Activated B cell treated with CpG ODN at 0.5 μM for 24 hours (primary cell): Measurements from ENCODE around the gene LRP2BP. TPM values are rescaled to one million over a fixed set of nuclear protein-coding genes. Genes with fewer than 3 reads are reported as not detected.

ENCODE experiments used
- ATAC-seq: fragments of 200-7000 bp; cut with Tn5 transposase; one replicate; pipeline ENCODE4 v1.10.0; 2021; ENCODE audit warnings: low read depth, mild to moderate bottlenecking, moderate library complexity
- CTCF ChIA-PET: fragments of 350-600 bp; sonication (Branson Sonifier 250); formaldehyde crosslinking; loops from one replicate; lab custom pipeline; 2021; ENCODE audit warnings: antibody characterized with exemption; lab: Charles Lee
- POLR2A ChIA-PET: fragments of 350-600 bp; sonication (Branson Sonifier 250); formaldehyde crosslinking; loops from one replicate; lab custom pipeline; 2021; ENCODE audit warnings: antibody characterized with exemption; lab: Charles Lee
- DNase-seq: peaks from one replicate; pipeline ENCODE4 v3.0.0; 2022
- H3K27ac Mint-ChIP-seq: one replicate; pipeline ENCODE4 v1.8.0; 2020; ENCODE audit warnings: mixed read lengths
- H3K27me3 Mint-ChIP-seq: one replicate; pipeline ENCODE4 v1.8.0; 2021; ENCODE audit warnings: mixed read lengths
- H3K36me3 Mint-ChIP-seq: one replicate; pipeline ENCODE4 v1.8.0; 2021; ENCODE audit warnings: low read depth, mixed read lengths
- H3K4me1 Mint-ChIP-seq: one replicate; pipeline ENCODE4 v1.8.0; 2021; ENCODE audit warnings: mixed read lengths
- H3K4me3 Mint-ChIP-seq: one replicate; pipeline ENCODE4 v1.8.0; 2020; ENCODE audit warnings: mild to moderate bottlenecking, mixed read lengths
- H3K9me3 Mint-ChIP-seq: one replicate; pipeline ENCODE4 v1.8.0; 2020; ENCODE audit warnings: mixed read lengths
- intact Hi-C: fragments of 100-400 bp; cut with micrococcal nuclease; formaldehyde crosslinking; loops from one replicate; pipeline ENCODE4 v1.15.1; 2024
- total RNA-seq: library from RNA; stranded (reverse); gene quantifications from 2 replicates; pipeline ENCODE4 v1.2.3, GENCODE V29; 2022
- TF ChIP-seq, protein P1 (sequence below): fragments of 200-600 bp; IDR thresholded peaks from one replicate; pipeline ENCODE4 v1.8.0; 2022; ENCODE audit warnings: antibody characterized with exemption, mild to moderate bottlenecking

The LRP2BP gene
- total RNA-seq, 1 donor from 2014 or later = 0.75 TPM

DNA sequence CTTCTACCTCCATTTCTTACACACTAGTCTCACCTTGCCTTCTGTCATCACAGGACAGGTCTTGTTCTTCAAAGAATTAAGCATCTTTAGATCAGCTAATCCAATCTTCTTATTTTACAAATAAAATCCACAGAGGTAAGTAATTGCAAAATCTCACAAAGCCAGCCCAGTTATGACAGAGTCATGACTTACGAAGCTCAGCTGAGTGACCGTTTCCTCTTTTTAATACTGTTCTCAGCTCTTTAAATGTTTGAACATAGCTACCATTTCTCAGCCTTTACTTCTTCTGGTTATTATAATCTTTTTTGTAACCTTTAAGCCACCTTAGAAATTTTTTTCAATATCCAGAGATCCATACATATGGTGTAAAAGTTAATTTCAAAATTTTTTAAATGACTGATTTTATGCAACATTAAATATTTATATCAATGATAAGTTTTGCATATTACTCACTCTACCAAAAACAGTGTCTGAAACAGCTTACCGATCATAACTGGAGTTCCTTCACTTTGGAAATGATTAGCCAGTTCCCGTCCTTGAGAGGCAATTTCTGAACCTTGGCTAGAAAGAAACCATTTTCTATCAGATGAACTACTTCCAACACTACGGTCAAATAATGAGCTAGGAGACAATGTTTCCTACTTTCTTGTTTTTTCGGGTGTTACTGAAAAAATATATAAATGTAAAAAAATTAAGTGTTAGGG is 9.7 kb upstream of the LRP2BP start:
- Mint-ChIP-seq H3K9me3 (peaks cover 3% of the 10 kb centered on the region), H3K4me1 (peaks cover 12% of the 10 kb centered on the region), H3K4me3 (peak overlapping the region; percentile 6), H3K36me3 (peaks cover 55% of the 10 kb centered on the region), H3K27me3 (no peaks in the 10 kb centered on the region), H3K27ac (peak overlapping the region; percentile 80)
- no peak for DNase-seq
- peak; percentile 87 for ATAC-seq
- intact Hi-C loops = loop anchor here (1.0 to 2.0 kb wide), 2 partner anchors 9 to 19 kb away; partner anchors contain the start of genes ANKRD37 and UFSP2
- TF ChIP-seq, protein P1, sequence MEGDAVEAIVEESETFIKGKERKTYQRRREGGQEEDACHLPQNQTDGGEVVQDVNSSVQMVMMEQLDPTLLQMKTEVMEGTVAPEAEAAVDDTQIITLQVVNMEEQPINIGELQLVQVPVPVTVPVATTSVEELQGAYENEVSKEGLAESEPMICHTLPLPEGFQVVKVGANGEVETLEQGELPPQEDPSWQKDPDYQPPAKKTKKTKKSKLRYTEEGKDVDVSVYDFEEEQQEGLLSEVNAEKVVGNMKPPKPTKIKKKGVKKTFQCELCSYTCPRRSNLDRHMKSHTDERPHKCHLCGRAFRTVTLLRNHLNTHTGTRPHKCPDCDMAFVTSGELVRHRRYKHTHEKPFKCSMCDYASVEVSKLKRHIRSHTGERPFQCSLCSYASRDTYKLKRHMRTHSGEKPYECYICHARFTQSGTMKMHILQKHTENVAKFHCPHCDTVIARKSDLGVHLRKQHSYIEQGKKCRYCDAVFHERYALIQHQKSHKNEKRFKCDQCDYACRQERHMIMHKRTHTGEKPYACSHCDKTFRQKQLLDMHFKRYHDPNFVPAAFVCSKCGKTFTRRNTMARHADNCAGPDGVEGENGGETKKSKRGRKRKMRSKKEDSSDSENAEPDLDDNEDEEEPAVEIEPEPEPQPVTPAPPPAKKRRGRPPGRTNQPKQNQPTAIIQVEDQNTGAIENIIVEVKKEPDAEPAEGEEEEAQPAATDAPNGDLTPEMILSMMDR = no peak
- ChIA-PET CTCF (no interaction called here), POLR2A (interaction anchor here (0.5 to 2.9 kb wide), 5 partner anchors 10 to 64 kb away, joined by 3 to 44 read pairs (median 4); partner anchors contain the start of genes ANKRD37, LRP2BP and UFSP2)

- Mint-ChIP-seq H3K4me3 (no peak overlapping the region), H3K9me3 (no peaks in the 10 kb centered on the region), H3K4me1 (peaks cover 18% of the 10 kb centered on the region), H3K36me3 (peaks cover 61% of the 10 kb centered on the region), H3K27ac (no peak overlapping the region), H3K27me3 (no peaks in the 10 kb centered on the region)
- ATAC-seq (no peak), DNase-seq (no peak)
- intact Hi-C loops = loop anchor here (2.0 kb wide), 1 partner anchor 21 kb away; the partner anchor contains the start of gene UFSP2
- ChIA-PET CTCF (no interaction called here), POLR2A (interaction anchor here (0.7 to 2.9 kb wide), 2 partner anchors 9 to 202 kb away, joined by 3 to 44 read pairs; partner anchors contain the start of genes ANKRD37 and LRP2BP)
- TF ChIP-seq, protein P1 = no peak
Observed at GRCh38 chr4:185404031-185404430, 8.3 kb upstream of the LRP2BP start.

GRCh38 chr4:185399466-185399865 is 3.7 kb upstream of the LRP2BP start:
- peaks cover 48% of the 10 kb centered on the region for H3K36me3 Mint-ChIP-seq
- H3K4me1 Mint-ChIP-seq = peaks cover 42% of the 10 kb centered on the region
- ChIA-PET POLR2A (no interaction called here), CTCF (no interaction called here)
- DNase-seq (no peak), ATAC-seq (no peak)
- H3K9me3 Mint-ChIP-seq = no peaks in the 10 kb centered on the region
- TF ChIP-seq, protein P1 = no peak
- no peaks in the 10 kb centered on the region for H3K27me3 Mint-ChIP-seq
- intact Hi-C loops = loop anchor here (5.0 to 10.0 kb wide), 2 partner anchors 545 to 667 kb away; partner anchors contain the start of gene CENPU
- H3K4me3 Mint-ChIP-seq = no peak overlapping the region
- H3K27ac Mint-ChIP-seq = peak overlapping the region; percentile 70

- ChIA-PET POLR2A (interaction anchor here (0.6 to 4.7 kb wide), 4 partner anchors 21 to 500 kb away, joined by 3 to 46 read pairs (median 8); partner anchors contain the start of gene UFSP2), CTCF (no interaction called here)
- Mint-ChIP-seq H3K4me3 (peak overlapping the region; percentile 35), H3K27me3 (no peaks in the 10 kb centered on the region), H3K27ac (peak overlapping the region; percentile 70), H3K36me3 (peaks cover 43% of the 10 kb centered on the region), H3K4me1 (peaks cover 48% of the 10 kb centered on the region), H3K9me3 (no peaks in the 10 kb centered on the region)
- ATAC-seq = no peak
- TF ChIP-seq, protein P1 = no peak
- DNase-seq = no peak
- intact Hi-C loops = loop anchor here (5.0 to 10.0 kb wide), 2 partner anchors 544 to 666 kb away; partner anchors contain the start of gene CENPU
Observed at GRCh38 chr4:185398618-185399017, 2.9 kb upstream of the LRP2BP start.
